ENCODE results near the gene COPZ1. TPM values are rescaled to one million over a fixed set of nuclear protein-coding genes. Genes with fewer than 3 reads are reported as not detected.

COPZ1 gene
- total RNA-seq, 1 donor from 2014 or later = 139 TPM

DNA sequence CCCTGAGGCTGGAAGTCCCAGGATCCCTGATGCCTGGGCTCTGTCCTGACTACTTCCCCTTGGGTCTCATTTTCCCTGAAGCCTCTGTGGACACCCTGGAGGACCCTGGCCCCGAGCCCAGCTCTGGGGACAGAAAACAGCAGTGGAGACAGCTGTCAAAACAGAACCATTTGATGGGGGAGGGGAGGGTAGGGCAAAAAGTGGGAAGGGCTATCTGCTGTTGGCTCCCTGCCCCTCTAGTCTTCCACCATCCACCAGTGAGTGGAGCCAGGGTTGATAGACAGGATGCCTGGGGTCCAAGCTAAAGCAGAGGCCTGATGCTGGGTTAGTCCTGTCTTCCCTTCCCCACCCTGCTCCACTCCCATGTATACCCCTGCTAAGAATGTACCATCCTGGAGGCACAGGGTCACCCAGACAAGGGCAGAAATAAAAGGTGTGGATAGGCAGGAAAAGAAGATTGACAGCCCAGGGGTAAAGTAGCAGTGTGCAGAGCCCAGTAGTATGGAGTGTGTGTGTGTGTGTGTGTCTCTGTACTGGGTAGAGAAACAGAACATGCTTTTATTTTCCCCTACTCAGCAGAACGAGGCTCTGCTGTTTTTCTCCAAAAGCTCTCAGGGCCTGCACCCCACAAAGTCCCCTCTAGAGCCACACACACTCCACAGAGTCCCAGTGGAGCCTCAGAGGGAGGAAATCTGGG, 49.8 kb downstream of the COPZ1 start:
- intact Hi-C loops (cut with micrococcal nuclease) = no loop called here

DNA sequence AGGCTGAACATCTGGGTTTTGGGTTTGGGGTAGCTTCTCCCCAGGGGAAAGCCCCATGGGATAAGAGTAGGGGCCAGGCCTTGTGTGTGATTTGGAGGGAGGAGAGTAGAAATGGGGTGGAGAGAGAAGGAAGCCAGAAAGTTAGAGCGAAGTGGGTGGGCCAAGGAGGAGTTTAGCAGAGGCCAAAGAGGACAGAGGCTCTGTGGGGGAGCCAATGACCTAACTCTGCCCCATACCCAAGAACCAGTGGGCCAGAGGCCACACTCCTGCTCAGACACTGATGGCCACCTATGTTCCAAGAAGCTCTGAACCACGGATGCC, 50.3 kb downstream of the COPZ1 start:
- intact Hi-C loops (cut with micrococcal nuclease) = no loop called here

DNA sequence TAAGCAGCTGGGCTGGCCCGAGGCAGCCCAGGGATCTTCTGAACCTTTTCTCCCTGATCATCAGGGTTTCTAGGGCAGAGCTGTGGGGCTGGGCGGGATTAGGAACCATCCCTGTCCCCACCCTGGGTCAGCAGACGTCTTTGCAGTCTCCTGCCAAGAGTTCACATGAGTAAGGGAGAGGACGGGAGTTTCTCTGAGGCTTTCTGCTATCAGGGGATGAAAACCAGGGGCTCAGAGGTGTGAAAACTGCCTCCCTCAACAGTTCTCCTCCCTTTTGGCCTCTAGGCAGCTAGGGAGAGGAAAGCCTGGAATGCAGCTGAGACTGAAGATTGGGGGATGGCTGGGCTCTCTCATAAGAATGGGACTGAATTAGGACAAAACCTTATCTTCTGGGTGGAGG, 51.7 kb downstream of the COPZ1 start:
- intact Hi-C loops (cut with micrococcal nuclease) = no loop called here

DNA sequence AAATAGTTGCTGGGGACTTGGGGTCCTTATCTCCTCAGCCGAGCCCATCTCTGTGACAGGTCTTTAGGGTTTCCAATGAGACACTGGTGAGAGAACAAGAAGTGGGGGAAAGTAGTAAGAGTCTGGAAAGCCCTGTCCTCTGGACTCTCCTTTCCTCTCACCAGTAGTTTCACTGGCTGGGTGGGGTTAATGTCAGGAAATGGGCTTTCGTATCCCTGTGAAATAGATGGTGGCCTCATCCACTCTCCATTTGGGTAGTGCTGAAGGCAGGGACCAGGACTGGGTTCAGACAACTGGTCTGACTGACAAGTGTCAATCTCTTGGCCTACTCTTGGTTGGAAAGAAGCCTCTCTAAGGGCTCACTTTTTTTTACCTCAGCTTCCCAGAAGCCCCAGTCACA, 52.1 kb downstream of the COPZ1 start:
- intact Hi-C loops (cut with micrococcal nuclease) = no loop called here

DNA sequence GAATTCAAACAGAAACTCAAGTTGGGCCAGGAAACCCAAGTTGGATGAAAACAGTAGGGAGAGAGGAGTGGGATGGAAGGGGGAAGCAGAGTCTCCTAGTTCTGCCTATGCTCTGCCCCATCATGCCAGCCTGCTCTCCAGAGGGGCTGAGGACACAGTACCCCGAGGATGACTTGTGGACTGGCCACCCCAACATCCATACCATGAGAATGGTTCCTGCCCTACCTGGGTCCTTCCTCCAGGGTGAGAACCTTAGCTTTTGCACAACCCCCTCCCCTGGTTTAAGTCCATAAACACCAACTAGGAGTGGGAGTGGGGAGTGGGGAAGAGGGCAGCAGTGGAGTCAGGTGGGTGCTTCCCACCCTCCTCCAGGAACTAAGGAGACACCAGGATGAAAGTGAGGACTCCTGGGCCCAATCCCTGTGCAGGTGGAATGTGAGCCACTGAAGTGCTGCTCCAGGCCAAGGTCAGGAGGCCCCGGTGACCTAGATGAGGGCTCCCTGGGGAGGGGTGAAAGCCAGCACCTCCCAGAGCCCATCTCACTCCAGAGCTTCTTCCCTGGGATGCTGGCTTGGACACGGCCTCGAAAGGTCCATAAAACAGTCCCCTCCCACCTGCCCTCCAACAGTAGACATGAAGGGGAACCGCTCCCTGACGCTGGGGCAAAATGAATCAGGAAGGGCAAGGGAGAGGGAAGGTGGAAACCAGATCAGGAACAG, 53.0 kb downstream of the COPZ1 start:
- intact Hi-C loops (cut with micrococcal nuclease) = no loop called here

DNA sequence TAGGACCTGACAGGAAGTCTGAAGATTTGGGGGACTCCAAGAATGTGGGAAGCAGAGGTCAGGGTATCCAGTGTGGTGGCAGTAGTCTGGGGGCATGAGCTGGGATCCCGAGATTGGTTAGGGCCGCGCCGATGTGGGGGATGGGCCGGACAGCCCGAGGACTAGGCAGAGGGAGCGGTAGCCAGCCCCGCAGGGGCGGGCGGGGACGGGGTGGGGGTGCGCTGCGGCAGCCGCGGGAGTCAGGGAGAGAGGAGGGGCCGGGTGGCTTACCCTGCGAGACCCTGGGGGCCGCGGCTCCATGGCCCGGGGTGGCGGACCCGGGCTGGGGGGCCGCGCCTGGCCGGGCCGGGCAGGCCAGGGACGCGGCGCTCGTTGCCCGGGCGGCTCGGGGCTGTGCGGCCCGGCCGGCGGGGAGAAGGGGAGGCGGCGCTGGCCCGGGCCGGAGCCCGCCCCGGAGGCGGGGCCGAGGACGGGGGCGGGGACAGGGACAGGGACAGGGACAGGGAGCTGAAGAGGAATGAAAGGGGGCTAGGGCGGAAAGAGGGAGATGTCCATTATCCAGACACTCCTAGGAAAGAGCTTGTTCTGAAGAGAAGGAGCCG, 54.0 kb downstream of the COPZ1 start:
- intact Hi-C loops (cut with micrococcal nuclease) = loop anchor here (1.0 kb wide), 1 partner anchor 11 kb away; no protein-coding TSS in a partner anchor

DNA sequence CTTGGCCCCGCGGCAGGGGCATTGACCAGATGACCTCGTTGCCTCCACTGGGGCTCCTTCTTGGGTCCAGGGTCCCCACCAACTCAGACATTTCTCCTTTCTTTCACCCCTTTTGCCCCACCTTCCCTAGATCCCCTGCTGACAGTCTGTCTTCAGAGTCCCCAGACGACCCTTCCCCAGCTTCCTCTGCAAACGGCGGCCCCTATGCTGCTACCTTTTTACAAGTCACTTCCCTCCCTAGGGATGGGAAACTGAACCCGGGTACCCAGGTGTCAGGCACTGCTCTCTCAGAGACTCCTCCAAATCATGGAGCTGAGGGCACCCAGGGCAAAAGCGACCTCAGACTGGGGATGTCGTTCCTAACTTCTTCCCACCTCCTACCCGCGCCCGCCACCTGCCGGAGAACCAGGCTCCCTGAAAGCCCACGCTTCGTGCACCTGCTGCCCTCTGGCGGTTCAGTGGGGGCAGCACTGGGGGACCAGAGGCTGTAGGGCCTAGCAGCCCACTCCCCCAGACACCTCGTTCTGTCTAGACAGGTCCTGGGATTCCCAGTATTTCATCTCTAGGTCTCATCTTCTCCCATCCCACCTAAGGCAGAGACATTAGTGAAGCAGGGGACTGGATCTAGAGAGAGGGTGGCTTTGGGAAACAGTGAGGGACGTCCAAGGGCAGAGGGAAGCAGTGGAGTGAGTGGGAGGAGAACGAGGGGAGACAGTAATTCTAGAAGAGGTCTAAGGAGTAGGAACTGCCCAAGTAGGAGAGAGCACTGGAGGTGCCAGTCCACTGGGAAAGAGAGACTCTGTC, 54.7 kb downstream of the COPZ1 start:
- intact Hi-C loops (cut with micrococcal nuclease) = loop anchor here (1.0 kb wide), 1 partner anchor 11 kb away; no protein-coding TSS in a partner anchor

DNA sequence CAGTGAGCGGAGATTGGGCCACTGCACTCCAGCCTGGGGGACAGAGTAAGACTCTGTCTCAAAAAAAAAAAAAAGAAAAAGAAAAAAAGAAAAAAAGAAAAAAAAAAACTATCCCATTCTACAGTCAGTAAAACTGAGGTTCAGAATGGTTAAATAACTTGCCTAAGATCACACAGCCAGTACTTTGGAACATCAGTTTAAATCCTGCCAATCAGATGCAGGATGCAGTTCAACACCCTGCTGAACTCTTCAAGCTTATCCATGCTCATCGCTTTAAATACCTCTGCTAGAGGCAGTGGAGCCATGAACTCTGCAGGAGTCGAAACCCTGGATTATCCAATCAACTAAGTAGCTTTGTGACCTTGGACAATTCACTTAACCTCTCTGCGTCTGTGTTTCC, 56.2 kb downstream of the COPZ1 start:
- intact Hi-C loops (cut with micrococcal nuclease) = no loop called here

DNA sequence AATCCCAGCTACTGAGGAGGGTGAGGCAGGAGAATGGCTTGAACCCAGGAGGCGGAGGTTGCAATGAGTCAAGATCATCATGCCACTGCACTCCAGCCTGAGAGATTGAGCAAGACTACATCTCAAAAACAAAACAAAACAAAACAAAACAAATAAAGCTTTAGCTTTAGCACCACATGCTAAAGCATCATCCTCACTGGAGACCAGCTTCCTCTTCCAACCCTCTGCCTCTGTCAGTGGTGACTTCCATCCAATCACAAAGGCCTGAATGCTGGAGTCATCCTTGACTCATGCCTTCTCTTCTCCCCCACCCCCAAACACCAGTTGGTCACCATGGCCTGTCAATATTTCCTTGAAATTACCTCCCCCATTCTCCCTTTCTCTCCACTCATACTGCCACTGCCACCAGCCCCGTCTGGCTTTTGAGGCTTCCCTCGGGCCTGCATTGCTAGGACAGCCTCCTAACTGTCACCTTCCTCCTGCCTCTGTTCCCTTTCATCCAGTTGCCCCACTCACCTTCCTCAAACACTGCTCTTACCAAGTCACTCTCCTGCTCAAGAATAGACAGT, 58.2 kb downstream of the COPZ1 start:
- intact Hi-C loops (cut with micrococcal nuclease) = no loop called here

DNA sequence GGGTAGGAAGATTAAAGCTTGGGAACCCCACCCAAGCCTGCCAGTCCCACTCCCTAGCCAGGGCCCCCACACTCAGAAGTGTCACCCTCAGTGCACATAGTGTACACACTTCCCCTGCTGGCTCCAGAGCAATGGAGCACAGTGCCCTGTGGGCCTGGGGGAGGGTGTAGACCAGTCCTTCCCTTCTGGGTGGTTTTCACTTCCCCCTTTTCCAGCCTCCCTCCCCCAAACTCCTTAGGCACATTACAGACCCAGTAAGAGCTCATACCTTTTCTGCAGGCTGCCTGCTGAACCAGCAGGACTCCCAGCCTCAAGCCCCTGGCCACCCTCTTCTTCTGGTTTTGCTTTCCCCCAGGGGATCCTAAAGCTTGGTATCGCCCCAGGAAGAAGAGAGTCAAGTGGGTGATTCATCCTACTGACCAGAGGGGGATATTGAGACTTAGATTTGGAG, 59.7 kb downstream of the COPZ1 start, which contains the start of gene ZNF385A:
Gene ZNF385A (minus strand): TSS at position 143 of the 451 bp plus-strand sequence. CDS start 219 bp downstream, outside the sequence.
- intact Hi-C loops (cut with micrococcal nuclease) = no loop called here

DNA sequence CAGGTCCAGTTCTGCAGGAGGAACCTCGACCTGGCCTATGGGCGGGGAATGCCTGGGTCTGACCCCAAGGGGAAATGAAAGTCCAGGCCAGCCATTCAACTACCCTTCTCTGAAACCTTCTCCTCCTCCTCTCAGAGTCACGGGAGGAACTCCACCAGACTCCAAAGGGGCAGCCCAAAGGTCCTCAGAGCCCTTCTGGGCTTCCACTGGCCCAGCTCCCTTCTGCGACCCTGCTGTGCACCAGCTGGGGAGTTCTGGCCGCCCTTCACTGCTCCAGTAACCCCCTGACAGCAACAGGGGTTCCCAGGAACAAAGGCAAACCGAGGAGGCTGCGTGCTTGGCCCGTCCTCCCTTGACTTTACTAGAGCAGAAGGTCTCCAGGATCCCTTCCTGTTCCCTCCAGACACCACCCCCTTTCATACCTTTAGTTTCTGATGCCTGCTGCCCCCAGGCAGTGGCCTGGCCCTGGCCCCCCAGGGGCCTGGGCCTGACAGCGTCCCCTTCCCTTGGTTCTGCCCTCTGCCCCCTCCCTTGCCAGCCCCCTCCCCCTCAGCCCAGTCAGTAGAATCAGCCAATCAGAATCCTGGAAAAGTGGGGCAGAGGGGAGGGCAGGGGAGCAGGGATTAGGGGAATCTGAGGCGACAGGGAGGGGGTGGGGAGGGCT, 60.5 kb downstream of the COPZ1 start:
- intact Hi-C loops (cut with micrococcal nuclease) = no loop called here

DNA sequence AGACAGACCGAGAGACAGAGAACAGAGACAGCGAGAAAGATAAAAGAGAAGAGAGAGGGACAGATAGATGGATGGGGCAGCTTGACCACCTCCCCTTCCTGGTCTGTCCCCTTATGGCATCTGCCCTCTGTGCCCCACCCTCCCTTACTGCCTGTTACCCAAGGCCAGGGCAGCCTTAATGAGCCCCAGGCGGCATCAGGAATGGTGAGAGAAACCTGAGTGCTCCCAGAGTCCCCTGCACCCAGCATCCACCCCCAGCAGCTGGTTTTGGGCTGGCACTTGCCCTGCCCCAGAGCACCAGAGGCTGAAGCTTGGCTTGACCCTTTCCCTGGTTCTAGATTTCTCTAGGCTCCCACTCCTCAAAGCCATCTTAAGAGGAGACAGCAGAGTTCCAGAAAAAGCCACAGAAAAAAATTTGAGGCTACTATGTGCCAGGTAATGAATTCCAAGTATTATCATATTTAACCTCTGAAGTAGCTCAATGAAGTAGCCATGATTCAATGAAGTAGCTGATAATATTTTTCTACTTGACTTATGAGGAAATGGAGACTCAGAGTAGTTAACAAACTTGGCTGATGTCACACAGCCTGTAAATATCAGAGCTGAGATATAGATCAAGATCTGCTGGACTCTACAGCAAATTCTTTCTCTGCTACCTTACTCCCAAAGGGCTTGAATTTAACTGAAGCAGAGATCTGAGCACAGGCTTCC, 61.6 kb downstream of the COPZ1 start:
- intact Hi-C loops (cut with micrococcal nuclease) = no loop called here

DNA sequence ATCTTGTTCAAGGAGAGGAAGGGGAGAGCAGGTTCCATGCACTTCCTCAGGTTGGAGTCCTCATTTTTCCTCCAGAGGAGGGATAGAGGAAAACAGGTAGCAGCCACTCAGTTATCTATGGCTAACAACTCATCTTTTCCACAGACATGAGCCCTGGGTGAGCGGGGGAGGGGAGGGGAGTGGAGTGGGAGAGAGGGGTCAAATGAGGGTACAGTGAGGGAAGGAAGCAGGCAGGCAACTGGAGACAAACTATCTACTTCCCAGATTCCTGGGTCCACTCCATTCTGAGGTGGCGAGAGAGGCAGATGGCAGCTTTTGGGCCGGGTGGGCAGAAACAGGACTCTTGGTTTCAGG, 62.2 kb downstream of the COPZ1 start:
- intact Hi-C loops (cut with micrococcal nuclease) = no loop called here

DNA sequence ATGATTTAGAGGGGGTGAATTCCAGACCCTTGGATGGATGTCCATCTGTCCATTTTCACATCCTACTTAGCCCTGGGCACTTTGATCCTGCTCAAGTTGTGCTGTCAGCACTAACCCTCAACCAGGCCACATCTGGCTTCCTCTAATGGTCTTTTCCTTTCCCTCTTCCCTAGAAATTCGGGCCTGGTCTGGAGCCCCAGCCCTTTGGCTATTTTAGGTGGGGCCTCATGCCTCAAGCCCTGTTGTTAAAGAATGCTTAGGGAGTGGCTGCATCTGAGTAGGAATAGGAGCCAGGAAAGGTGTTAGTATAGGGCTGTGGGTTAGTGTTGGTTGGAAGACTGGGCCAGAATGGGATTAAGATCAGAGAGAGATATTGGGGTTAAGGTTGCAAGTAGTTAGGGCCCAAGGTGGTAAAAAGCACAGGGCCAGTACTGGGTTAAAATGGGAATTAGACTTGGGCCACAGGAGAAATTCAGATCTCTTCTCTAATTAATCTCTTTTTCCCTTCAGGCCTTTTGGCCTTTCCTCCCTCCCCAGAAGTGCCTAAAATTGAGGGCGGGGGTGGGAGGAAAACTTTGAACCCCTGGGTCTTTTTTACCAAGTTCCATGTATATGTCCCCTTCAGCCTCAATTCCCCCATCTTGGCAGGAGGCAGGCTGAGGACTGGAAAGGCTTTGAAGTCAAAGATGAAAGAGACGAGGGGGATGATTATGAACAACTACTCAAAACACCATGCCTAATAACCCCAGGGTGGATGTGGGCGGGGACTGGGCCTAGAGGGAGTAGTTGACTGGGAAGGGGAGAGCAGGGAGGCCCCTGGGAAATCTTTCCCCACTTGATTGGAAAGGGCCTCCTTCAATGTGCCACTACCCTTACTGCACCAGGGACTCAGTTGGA, 63.6 kb downstream of the COPZ1 start:
- intact Hi-C loops (cut with micrococcal nuclease) = no loop called here

DNA sequence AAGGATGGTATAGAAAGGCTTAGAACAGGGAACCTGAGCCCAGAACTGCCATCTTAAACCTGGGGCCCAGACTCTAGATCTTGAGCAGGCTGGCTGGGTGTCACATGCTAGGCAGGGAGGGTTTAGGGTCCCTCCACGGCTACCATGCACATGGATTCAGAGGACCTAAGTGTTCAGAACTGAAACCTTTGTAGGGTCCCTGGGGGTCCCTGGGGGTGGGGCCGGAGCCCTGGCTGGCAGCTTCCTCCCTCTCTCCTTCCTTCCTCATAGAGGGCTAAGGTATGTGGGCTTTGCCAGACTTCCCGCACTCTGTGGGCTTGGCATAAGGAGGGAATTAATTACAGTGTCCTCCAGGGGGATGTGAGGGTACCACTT, 64.2 kb downstream of the COPZ1 start:
- intact Hi-C loops (cut with micrococcal nuclease) = no loop called here

DNA sequence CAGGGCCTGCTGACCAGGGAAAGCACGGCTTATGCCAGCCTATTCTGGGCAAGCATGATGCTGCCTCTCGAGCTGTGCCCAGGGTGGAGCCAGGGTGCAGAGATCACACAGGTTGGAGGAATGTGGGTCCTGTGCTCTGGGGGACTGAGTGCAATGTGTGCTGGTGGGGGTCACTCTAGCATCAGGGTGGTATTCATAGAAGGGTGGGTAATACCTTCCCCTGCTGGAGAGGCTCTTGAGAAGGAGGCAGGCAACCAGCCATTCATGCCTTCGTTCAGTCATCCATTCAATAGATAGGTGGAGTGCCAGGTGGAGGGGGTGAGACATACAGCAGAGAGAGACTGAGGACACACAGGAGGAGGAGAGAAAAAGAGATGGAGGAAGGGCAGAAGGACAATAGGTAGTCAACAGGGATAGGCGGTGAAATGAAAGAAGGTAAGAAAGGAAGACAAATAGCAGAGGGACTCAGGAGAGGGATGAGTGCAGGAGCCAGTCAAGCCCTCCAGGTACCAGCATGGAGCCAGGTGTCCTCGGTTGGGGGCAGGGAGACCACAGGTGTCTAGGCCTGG, 64.8 kb downstream of the COPZ1 start:
- intact Hi-C loops (cut with micrococcal nuclease) = no loop called here

DNA sequence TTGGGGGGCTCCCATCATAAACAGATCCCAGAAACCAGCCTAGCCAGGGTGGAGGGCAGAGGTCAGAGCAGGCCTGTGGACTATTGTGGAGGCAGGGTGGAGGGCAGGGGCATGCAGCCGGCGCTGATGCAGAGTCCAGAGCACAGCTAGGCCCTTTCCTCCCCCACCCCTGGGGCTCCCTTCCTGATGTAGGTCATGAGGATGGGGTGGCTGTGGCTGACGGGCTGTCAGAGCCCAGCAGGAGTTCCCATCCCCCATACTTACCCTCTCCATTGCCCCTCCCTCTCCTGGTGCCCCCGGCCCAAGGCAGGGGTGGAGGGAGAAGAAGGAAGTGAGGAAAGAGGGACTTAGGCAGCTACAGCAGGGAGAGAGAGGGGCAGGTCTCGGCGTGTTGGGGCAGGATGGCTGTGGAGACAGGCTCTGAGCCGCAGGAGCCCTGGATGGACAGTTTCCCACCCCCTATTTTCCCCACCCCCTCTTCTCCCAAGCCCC, 65.3 kb downstream of the COPZ1 start:
- intact Hi-C loops (cut with micrococcal nuclease) = no loop called here

DNA sequence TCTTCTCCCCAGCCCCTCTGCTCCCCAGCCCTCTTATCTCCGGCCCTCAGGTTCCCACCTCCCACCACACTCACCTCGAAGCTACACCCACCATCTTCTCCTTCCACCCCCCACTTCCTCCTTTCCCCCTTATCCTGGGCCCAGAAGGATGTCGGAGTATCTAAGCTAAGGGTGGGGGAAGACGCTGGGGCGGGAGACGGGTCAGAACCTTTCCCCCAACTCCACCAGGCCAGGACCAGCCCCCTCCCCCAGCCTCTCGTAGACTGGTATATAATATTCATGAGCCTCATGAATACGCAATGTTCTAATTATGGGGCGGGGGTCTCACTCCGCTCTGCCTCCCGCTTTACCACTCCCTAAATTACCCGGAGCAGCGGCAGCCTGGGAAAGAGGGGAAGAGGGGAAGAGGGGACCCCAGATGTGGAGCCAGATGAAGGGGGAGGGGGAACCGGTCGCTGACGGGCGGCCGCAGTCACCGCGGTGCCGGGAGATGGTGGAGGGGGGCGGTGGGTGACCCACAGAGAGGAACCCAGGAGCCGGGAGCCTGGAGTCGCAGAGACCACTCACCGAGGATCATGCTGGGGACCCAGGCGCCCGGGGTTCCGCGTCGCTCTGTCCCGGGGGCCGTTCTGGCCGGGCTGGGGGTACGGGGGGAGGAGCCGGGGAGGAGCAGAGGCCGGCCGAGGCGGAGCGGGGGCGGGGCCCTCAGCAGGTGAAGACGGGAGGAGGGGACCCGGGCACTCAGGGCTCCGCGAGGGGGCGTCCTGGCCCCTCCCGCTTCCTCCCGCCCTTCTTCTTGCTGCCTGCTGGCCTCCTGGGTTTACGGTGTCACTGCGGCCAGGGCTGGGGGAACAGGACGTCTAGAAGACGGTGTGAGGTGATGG, 66.0 kb downstream of the COPZ1 start:
- intact Hi-C loops (cut with micrococcal nuclease) = no loop called here

Measured in T-helper 2 cell treated with Interferon-gamma antibody and Interleukin-4, amounts not matched to agents 100 ng/mL and 5 ng/mL, for 36 hours (primary cell).